ENCODE data around the gene ABCG1. TPM values are rescaled to one million over a fixed set of nuclear protein-coding genes. Genes with fewer than 3 reads are reported as not detected.

The ABCG1 gene
- total and polyA plus RNA-seq, 8 donors: 3.1 to 65.9 (median 15.6) TPM

- intact Hi-C loops (cut with DNase I; ENCODE audit: low total_unique reads): no loop called here
- Histone ChIP-seq H3K36me3 (no peaks in the 10 kb centered on the region), H3K4me3 (no peak overlapping the region), H3K27ac (no peak overlapping the region), H3K9me3 (no peaks in the 10 kb centered on the region), H3K27me3 (no peaks in the 10 kb centered on the region), H3K4me1 (peaks cover 4 to 26% (median 13%) of the 10 kb centered on the region in 4 donors)
- TF ChIP-seq, protein P1, sequence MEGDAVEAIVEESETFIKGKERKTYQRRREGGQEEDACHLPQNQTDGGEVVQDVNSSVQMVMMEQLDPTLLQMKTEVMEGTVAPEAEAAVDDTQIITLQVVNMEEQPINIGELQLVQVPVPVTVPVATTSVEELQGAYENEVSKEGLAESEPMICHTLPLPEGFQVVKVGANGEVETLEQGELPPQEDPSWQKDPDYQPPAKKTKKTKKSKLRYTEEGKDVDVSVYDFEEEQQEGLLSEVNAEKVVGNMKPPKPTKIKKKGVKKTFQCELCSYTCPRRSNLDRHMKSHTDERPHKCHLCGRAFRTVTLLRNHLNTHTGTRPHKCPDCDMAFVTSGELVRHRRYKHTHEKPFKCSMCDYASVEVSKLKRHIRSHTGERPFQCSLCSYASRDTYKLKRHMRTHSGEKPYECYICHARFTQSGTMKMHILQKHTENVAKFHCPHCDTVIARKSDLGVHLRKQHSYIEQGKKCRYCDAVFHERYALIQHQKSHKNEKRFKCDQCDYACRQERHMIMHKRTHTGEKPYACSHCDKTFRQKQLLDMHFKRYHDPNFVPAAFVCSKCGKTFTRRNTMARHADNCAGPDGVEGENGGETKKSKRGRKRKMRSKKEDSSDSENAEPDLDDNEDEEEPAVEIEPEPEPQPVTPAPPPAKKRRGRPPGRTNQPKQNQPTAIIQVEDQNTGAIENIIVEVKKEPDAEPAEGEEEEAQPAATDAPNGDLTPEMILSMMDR (IDR thresholded peaks at IDR 0.05): no peak
- TF ChIP-seq POLR2AphosphoS5 (IDR thresholded peaks at IDR 0.05) (no peak), POLR2A (IDR thresholded peaks at IDR 0.05) (no peak), EP300 (IDR thresholded peaks at IDR 0.05) (no peak)
- 62 to 76% (median 65%) methylated on average over 14 of the region's 14 CpGs for WGBS, 5 donors
- no peak for DNase-seq
These were observed 17.9 kb upstream of the ABCG1 start for GRCh38 chr21:42200906-42201614.

GRCh38 chr21:42201615-42202161 is 17.3 kb upstream of the ABCG1 start:
- intact Hi-C loops (cut with DNase I; ENCODE audit: low total_unique reads): no loop called here
- Histone ChIP-seq H3K36me3 (no peaks in the 10 kb centered on the region), H3K4me1 (peaks cover 4 to 26% (median 13%) of the 10 kb centered on the region in 4 donors), H3K9me3 (no peaks in the 10 kb centered on the region), H3K27ac (no peak overlapping the region), H3K27me3 (no peaks in the 10 kb centered on the region), H3K4me3 (no peak overlapping the region)
- DNase-seq: no peak
- TF ChIP-seq, protein P1 (IDR thresholded peaks at IDR 0.05): no peak
- TF ChIP-seq POLR2A (IDR thresholded peaks at IDR 0.05) (no peak), EP300 (IDR thresholded peaks at IDR 0.05) (no peak), POLR2AphosphoS5 (IDR thresholded peaks at IDR 0.05) (no peak)
- WGBS, 5 donors: 81 to 88% (median 86%) methylated on average over 11 of the region's 11 CpGs

DNA sequence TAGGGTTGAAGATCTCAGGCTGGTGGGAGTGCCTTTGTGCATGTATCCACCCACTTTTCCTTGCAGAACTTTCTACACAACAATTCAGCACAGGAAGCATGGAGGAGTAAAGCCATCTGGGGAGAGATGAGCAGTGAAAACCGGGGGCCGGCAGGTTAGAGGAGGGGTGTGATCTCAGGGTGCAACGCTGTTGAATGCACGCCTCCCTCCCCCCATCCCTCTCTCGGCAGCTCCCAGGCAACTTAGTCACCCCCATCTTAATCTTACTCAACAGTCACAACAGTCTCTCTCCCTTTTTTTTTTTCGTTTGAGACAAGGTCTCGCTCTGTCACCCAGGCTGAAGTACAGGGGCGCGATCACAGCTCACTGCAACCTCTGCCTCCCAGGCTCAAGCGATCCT is 16.6 kb upstream of the ABCG1 start:
- Histone ChIP-seq H3K4me1 (peaks cover 4 to 26% (median 13%) of the 10 kb centered on the region in 4 donors), H3K36me3 (no peaks in the 10 kb centered on the region), H3K4me3 (no peak overlapping the region), H3K27ac (no peak overlapping the region), H3K27me3 (no peaks in the 10 kb centered on the region), H3K9me3 (no peaks in the 10 kb centered on the region)
- 77 to 87% (median 83%) methylated on average over 10 of the region's 10 CpGs for WGBS, 5 donors
- TF ChIP-seq, protein P1 (IDR thresholded peaks at IDR 0.05): no peak
- TF ChIP-seq POLR2AphosphoS5 (IDR thresholded peaks at IDR 0.05) (no peak), EP300 (IDR thresholded peaks at IDR 0.05) (no peak), POLR2A (IDR thresholded peaks at IDR 0.05) (no peak)
- DNase-seq: no peak
- intact Hi-C loops (cut with DNase I; ENCODE audit: low total_unique reads): no loop called here

DNA sequence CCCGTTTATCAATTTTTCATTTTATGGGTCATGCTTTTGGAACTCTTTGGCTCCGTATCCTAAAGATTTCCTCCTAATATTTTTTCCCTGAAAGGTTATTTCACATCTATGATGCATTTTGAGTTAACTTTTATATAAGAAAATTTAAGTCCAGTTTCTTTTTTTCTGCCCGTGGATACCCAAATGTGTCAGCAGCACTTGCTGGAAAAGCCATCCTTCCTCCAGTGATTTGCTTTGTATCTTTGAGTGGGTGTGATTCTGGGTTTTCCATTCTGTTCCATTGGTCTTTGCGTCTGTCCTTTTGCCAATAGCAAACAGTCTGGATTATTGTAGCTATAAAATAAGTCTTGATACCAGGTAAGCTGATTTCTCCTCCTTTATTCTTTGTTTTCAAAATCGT is 15.6 kb upstream of the ABCG1 start:
- Histone ChIP-seq H3K36me3 (no peaks in the 10 kb centered on the region), H3K9me3 (no peaks in the 10 kb centered on the region), H3K4me3 (no peak overlapping the region), H3K27ac (no peak overlapping the region), H3K4me1 (peaks cover 4 to 26% (median 13%) of the 10 kb centered on the region in 4 donors), H3K27me3 (no peaks in the 10 kb centered on the region)
- WGBS, 5 donors: 76 to 89% (median 87%) methylated on average over 5 of the region's 5 CpGs
- no peak for DNase-seq
- no peak for TF ChIP-seq EP300 (IDR thresholded peaks at IDR 0.05)
- no peak for TF ChIP-seq POLR2A (IDR thresholded peaks at IDR 0.05)
- TF ChIP-seq, protein P1 (IDR thresholded peaks at IDR 0.05): no peak
- no peak for TF ChIP-seq POLR2AphosphoS5 (IDR thresholded peaks at IDR 0.05)
- intact Hi-C loops (cut with DNase I; ENCODE audit: low total_unique reads): no loop called here

All from stomach (tissue), 9 donors.